Hindlimb muscle (tissue), 1 donor: ENCODE measurements around the gene NANS. TPM values are rescaled to one million over a fixed set of nuclear protein-coding genes. Genes with fewer than 3 reads are reported as not detected.

ENCODE experiments used
- polyA plus RNA-seq: library from polyadenylated mRNA; unstranded; fragments of 120-200 nt; gene quantifications from one replicate; pipeline ENCODE4 v1.2.1, GENCODE V29; 2013; ENCODE audit not compliant: insufficient read length

Gene NANS
- polyA plus RNA-seq, 1 donor, result 27.9 TPM

Other genes starting within 250 kb of the NANS start
- gene FOXE1, start 203.5 kb upstream of the NANS start, polyA plus RNA-seq, result not detected
- gene TRMO, start 134.2 kb upstream of the NANS start, polyA plus RNA-seq, result 11.7 TPM
- 4.2 TPM for gene HEMGN, start 118.6 kb upstream of the NANS start, polyA plus RNA-seq
- 129 TPM for gene ANP32B, start 73.4 kb upstream of the NANS start, polyA plus RNA-seq
- gene TRIM14, start 62.5 kb downstream of the NANS start, polyA plus RNA-seq, result 1.1 TPM
- 0.37 TPM for gene CORO2A, start 135.9 kb downstream of the NANS start, polyA plus RNA-seq
- 3.6 TPM for gene TBC1D2, start 198.9 kb downstream of the NANS start, polyA plus RNA-seq